Upper lobe of right lung (tissue), 1 donor: ENCODE data around the gene GLYATL3. TPM values are rescaled to one million over a fixed set of nuclear protein-coding genes. Genes with fewer than 3 reads are reported as not detected.

Experiments
- ATAC-seq: fragments of 200-7000 bp; cut with Tn5 transposase; one replicate; pipeline ENCODE4 v1.9.1; 2020; ENCODE audit warnings: mild to moderate bottlenecking, moderate library complexity
- DNase-seq: peaks from one replicate; pipeline ENCODE4 v3.0.0-alpha.2; 2020
- H3K27ac ChIP-seq: fragments of 200-600 bp; one replicate; pipeline ENCODE4 v1.8.0; 2022
- H3K27me3 ChIP-seq: fragments of 200-600 bp; one replicate; pipeline ENCODE4 v1.8.0; 2022; ENCODE audit warnings: mild to moderate bottlenecking
- H3K36me3 ChIP-seq: fragments of 200-600 bp; one replicate; pipeline ENCODE4 v1.8.0; 2022
- H3K4me1 ChIP-seq: fragments of 200-600 bp; one replicate; pipeline ENCODE4 v1.8.0; 2022
- H3K4me3 ChIP-seq: fragments of 200-600 bp; one replicate; pipeline ENCODE4 v1.8.0; 2022; ENCODE audit warnings: mild to moderate bottlenecking
- H3K9me3 ChIP-seq: fragments of 200-600 bp; one replicate; pipeline ENCODE4 v1.8.0; 2022
- intact Hi-C: fragments of 100-400 bp; cut with DNase I; formaldehyde crosslinking; loops from one replicate; pipeline ENCODE4 v1.11.0; 2022
- total RNA-seq: library from RNA; stranded (reverse); fragmentation: NEBNext Ultra II Directional; extraction: Animal tissue kit (Norgen Biotek cat#: 25700); gene quantifications from one replicate; pipeline ENCODE4 v1.2.1, GENCODE V29; 2021
- TF ChIP-seq, protein P1 (sequence below): fragments of 200-600 bp; IDR thresholded peaks from one replicate; pipeline ENCODE4 v1.8.0; 2022; ENCODE audit warnings: antibody characterized with exemption
- donor health status: DM: no; HTN: yes; CAD: no; lungs with severe emphysema.

Gene GLYATL3
- total RNA-seq, 1 donor from 2014 or later, result not detected

DNA sequence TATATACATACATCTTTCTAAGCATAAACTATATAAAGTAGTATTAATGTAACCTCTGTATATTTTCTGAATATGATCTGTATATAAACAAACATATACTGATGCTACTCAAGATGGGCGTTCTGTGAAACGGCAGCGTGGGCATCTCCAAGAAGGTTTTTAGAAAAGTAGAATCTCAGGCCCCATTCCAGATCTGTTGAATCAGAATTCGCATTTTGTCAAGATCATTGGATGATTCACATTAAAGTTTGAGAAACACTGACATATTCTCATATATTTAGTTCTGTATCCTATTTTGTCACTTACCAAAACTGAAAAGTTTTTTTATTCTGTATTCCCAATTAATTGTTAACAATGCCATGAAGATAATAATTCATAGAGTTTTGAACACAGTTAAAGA is 56.2 kb downstream of the GLYATL3 start:
- TF ChIP-seq, protein P1, sequence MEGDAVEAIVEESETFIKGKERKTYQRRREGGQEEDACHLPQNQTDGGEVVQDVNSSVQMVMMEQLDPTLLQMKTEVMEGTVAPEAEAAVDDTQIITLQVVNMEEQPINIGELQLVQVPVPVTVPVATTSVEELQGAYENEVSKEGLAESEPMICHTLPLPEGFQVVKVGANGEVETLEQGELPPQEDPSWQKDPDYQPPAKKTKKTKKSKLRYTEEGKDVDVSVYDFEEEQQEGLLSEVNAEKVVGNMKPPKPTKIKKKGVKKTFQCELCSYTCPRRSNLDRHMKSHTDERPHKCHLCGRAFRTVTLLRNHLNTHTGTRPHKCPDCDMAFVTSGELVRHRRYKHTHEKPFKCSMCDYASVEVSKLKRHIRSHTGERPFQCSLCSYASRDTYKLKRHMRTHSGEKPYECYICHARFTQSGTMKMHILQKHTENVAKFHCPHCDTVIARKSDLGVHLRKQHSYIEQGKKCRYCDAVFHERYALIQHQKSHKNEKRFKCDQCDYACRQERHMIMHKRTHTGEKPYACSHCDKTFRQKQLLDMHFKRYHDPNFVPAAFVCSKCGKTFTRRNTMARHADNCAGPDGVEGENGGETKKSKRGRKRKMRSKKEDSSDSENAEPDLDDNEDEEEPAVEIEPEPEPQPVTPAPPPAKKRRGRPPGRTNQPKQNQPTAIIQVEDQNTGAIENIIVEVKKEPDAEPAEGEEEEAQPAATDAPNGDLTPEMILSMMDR, result no peak
- H3K4me3 ChIP-seq, result no peak overlapping the region
- H3K27ac ChIP-seq, result no peak overlapping the region
- H3K4me1 ChIP-seq, result peaks cover 3% of the 10 kb centered on the region
- DNase-seq, result no peak
- no peak for ATAC-seq
- H3K27me3 ChIP-seq, result peaks cover 14% of the 10 kb centered on the region
- H3K9me3 ChIP-seq, result no peaks in the 10 kb centered on the region
- no peaks in the 10 kb centered on the region for H3K36me3 ChIP-seq
- intact Hi-C loops, result no loop called here

DNA sequence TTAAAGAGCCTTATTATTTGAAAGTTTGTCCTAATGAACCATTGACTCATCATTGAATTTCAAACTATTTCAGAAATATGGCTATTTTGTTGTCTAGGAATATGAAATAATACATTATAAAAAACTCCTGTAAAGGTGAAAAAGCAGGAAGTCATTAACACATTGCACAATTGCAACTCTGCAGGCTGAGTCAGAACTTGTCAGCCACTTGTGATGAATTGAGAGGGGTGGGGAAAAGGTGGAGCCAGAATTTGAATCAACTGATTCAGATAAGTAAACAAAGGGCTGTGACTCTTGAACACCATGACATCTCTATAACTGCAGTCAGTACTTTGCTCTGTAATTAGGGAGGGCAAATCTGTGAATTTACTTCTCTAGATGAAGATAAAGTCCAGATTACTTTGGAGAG is 56.7 kb downstream of the GLYATL3 start:
- H3K9me3 ChIP-seq, result no peaks in the 10 kb centered on the region
- H3K27ac ChIP-seq, result no peak overlapping the region
- intact Hi-C loops, result no loop called here
- DNase-seq (no peak), ATAC-seq (peak; percentile 95)
- TF ChIP-seq, protein P1, result no peak
- peaks cover 14% of the 10 kb centered on the region for H3K27me3 ChIP-seq
- H3K36me3 ChIP-seq, result no peaks in the 10 kb centered on the region
- H3K4me3 ChIP-seq, result no peak overlapping the region
- no peaks in the 10 kb centered on the region for H3K4me1 ChIP-seq

DNA sequence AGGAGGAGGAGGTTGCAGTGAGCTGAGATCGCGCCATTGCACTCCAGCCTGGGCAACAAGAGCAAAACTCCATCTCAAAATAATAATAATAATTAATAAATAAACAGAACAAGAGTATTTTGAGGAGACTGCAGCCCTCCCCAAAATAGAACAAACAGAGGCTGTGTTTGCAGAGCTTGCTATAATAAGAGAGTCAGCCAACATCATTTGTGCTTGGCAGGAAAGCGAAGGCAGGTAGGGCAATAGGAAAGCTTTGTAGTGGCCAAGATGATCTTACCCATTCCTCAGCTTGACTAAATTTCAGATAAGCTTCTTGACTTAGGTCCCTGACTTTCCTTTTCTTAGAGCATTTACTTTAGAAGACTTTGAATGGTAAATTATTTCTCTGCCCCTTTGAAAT is 57.5 kb downstream of the GLYATL3 start:
- ATAC-seq (peak; percentile 57), DNase-seq (no peak)
- intact Hi-C loops, result no loop called here
- Histone ChIP-seq H3K27me3 (peaks cover 11% of the 10 kb centered on the region), H3K4me3 (no peak overlapping the region), H3K9me3 (no peaks in the 10 kb centered on the region), H3K36me3 (no peaks in the 10 kb centered on the region), H3K4me1 (no peaks in the 10 kb centered on the region), H3K27ac (peak overlapping the region; percentile 44)
- TF ChIP-seq, protein P1, result no peak

DNA sequence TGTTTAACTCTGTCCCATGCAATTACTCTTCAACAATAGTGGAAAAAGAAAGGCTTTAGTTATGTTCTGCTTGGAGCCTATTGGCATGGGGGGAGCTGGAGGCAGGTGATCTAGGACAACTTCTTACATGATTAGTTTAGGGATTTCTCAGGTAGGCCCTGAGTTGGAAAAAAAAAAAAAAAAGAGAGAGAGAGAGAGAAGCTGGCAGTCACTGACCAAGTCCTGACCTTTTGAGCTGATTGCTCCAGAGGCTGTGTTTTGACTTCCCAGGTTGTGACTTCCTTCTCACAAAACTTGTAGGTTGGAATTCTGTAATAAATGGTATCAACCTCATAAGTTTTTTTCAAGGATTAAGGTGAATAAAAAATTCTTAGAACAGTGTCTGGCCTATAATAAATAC is 58.5 kb downstream of the GLYATL3 start:
- Histone ChIP-seq H3K36me3 (no peaks in the 10 kb centered on the region), H3K4me3 (no peak overlapping the region), H3K27me3 (peaks cover 4% of the 10 kb centered on the region), H3K27ac (no peak overlapping the region), H3K4me1 (no peaks in the 10 kb centered on the region), H3K9me3 (no peaks in the 10 kb centered on the region)
- intact Hi-C loops, result no loop called here
- no peak for ATAC-seq
- TF ChIP-seq, protein P1, result no peak
- no peak for DNase-seq

DNA sequence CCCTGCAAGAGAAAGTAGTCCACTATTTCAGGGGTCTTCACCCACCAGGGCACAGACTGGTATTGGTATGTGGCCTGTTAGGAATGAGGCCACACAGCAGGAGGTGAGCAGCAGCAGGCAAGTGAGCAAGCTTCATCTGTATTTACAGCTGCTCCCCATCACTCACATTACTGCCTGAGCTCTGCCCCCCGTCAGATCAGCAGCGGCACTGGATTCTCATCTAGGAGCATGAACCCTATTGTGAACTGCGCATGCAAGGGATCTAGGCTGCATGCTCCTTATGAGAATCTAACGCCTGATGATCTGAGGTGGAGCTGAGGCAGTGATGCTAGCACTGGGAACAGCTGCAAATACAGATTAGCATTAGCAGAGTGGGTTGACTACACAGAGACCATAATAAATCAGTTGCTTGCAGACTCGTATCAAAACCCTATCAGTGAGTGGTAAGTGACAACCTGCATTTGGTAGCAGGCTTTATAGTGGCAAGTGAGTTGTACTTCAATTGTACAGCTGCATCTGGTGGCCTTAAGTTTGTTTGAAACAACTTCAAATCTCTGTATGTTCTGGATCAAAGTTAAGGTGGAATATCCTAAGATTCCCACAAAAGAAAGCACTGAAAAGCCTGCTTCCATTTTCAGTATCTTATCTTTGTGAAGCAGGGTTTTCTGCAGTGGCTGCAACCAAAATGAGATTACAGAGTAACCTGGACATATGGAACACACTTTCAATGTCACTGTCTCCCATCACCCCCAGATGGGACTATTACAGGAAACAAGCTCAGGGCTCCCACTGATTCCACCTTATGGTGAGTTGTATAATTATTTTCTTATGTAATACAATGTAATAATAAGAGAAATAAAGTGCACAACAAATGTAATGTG is 63.5 kb downstream of the GLYATL3 start:
- H3K27ac ChIP-seq, result no peak overlapping the region
- TF ChIP-seq, protein P1, result no peak
- H3K4me3 ChIP-seq, result no peak overlapping the region
- intact Hi-C loops, result no loop called here
- no peaks in the 10 kb centered on the region for H3K36me3 ChIP-seq
- ATAC-seq, result no peak
- no peaks in the 10 kb centered on the region for H3K9me3 ChIP-seq
- H3K4me1 ChIP-seq, result no peaks in the 10 kb centered on the region
- no peak for DNase-seq
- H3K27me3 ChIP-seq, result no peaks in the 10 kb centered on the region
